ENCODE data around the gene CLEC18C.
"Not testable (repeated sequence)": the region's sequence is repeated elsewhere in the genome, so short reads cannot be mapped to it uniquely, and the experiment has no call there.

CLEC18C gene

GRCh38 chr16:70128844-70129243 lies 44.7 kb upstream of the CLEC18C start:
- H2BK5ac ChIP-seq (ENCODE audit: low read depth, low read length, poor library complexity, severe bottlenecking); H3K4me2 ChIP-seq (ENCODE audit: low read length, poor library complexity, severe bottlenecking); H3K27ac ChIP-seq (ENCODE audit: low read length, poor library complexity, severe bottlenecking); H3K9ac ChIP-seq (ENCODE audit: low read length); H4K91ac ChIP-seq (ENCODE audit: low read length); H4K8ac ChIP-seq (ENCODE audit: low read length); H3K18ac ChIP-seq (ENCODE audit: low read depth in 1 of 2, low read length in 2 of 2); H3K4me3 ChIP-seq (ENCODE audit: insufficient read depth in 1 of 2, low read depth in 1 of 2, low read length in 2 of 2); H2BK12ac ChIP-seq (ENCODE audit: low read length in 2 of 2); H2AFZ ChIP-seq (ENCODE audit: low read depth, low read length); H2BK120ac ChIP-seq (ENCODE audit: low read depth, low read length); H3K23ac ChIP-seq (ENCODE audit: low read length in 2 of 2); H3K79me1 ChIP-seq (replicated peaks; ENCODE audit: low read length, poor library complexity, severe bottlenecking); H3K4me1 ChIP-seq (ENCODE audit: control insufficient read depth, insufficient read depth, low read depth, low read length); H2BK15ac ChIP-seq (ENCODE audit: low read depth, poor library complexity, severe bottlenecking); H3K9me3 ChIP-seq (ENCODE audit: control insufficient read depth, low read length); H3K27me3 ChIP-seq (ENCODE audit: control insufficient read depth in 1 of 2, insufficient read depth in 1 of 2, low read length in 2 of 2); H3K4ac ChIP-seq (ENCODE audit: low read depth in 1 of 2, low read length in 2 of 2); H3K14ac ChIP-seq (ENCODE audit: low read length in 2 of 2); H2AK5ac ChIP-seq (ENCODE audit: low read length, severe bottlenecking); DNase-seq: not testable (repeated sequence)
- H3K36me3 ChIP-seq (ENCODE audit: control insufficient read depth in 1 of 2, insufficient read depth in 2 of 2, low read depth in 1 of 2, low read length in 2 of 2) = peaks cover 43 to 65% of the 10 kb centered on the region in 2 experiments
- 90% methylated on average over 2 of the region's 10 CpGs for WGBS

DNA sequence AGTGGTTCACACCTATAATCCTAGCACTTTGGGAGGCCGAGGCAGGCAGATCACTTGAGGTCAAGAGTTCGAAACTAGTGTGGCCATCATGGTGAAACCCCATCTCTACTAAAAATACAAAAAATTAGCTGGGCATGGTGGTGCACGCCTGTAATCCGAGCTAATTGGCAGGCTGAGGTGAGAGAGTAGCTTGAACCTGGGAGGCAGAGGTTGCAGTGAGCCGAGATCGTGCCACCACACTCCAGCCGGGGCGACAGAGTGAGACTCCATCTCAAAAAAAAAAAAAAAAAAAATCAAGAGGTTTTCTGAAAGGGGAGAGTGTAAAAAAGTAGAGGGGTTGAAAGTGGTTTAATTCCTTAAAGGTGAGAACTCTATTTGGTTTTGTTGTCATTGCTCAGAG lies 37.8 kb upstream of the CLEC18C start:
- not testable (repeated sequence) for H2AK5ac ChIP-seq (ENCODE audit: low read length, severe bottlenecking); H3K23ac ChIP-seq (ENCODE audit: low read length in 2 of 2); H3K14ac ChIP-seq (ENCODE audit: low read length in 2 of 2); H2BK15ac ChIP-seq (ENCODE audit: low read depth, poor library complexity, severe bottlenecking); H3K79me1 ChIP-seq (replicated peaks; ENCODE audit: low read length, poor library complexity, severe bottlenecking); H3K9me3 ChIP-seq (ENCODE audit: control insufficient read depth, low read length); H2BK5ac ChIP-seq (ENCODE audit: low read depth, low read length, poor library complexity, severe bottlenecking); H3K4me2 ChIP-seq (ENCODE audit: low read length, poor library complexity, severe bottlenecking); H4K8ac ChIP-seq (ENCODE audit: low read length); H3K4me1 ChIP-seq (ENCODE audit: control insufficient read depth, insufficient read depth, low read depth, low read length); H3K4ac ChIP-seq (ENCODE audit: low read depth in 1 of 2, low read length in 2 of 2); H3K27me3 ChIP-seq (ENCODE audit: control insufficient read depth in 1 of 2, insufficient read depth in 1 of 2, low read length in 2 of 2); H4K91ac ChIP-seq (ENCODE audit: low read length); H3K18ac ChIP-seq (ENCODE audit: low read depth in 1 of 2, low read length in 2 of 2); H2BK12ac ChIP-seq (ENCODE audit: low read length in 2 of 2); H3K9ac ChIP-seq (ENCODE audit: low read length); H3K27ac ChIP-seq (ENCODE audit: low read length, poor library complexity, severe bottlenecking); H2BK120ac ChIP-seq (ENCODE audit: low read depth, low read length); DNase-seq; H3K4me3 ChIP-seq (ENCODE audit: insufficient read depth in 1 of 2, low read depth in 1 of 2, low read length in 2 of 2); H2AFZ ChIP-seq (ENCODE audit: low read depth, low read length)
- peaks cover 27 to 63% of the 10 kb centered on the region in 2 experiments for H3K36me3 ChIP-seq (ENCODE audit: control insufficient read depth in 1 of 2, insufficient read depth in 2 of 2, low read depth in 1 of 2, low read length in 2 of 2)
- over 99% methylated on average over 5 of the region's 8 CpGs for WGBS

- H2AK5ac ChIP-seq (ENCODE audit: low read length, severe bottlenecking); H3K27ac ChIP-seq (ENCODE audit: low read length, poor library complexity, severe bottlenecking); H3K4ac ChIP-seq (ENCODE audit: low read depth in 1 of 2, low read length in 2 of 2); H2BK120ac ChIP-seq (ENCODE audit: low read depth, low read length); H4K8ac ChIP-seq (ENCODE audit: low read length); H4K91ac ChIP-seq (ENCODE audit: low read length); H2BK5ac ChIP-seq (ENCODE audit: low read depth, low read length, poor library complexity, severe bottlenecking); H3K79me1 ChIP-seq (replicated peaks; ENCODE audit: low read length, poor library complexity, severe bottlenecking); H3K14ac ChIP-seq (ENCODE audit: low read length in 2 of 2); H2BK15ac ChIP-seq (ENCODE audit: low read depth, poor library complexity, severe bottlenecking); H3K23ac ChIP-seq (ENCODE audit: low read length in 2 of 2); H3K4me1 ChIP-seq (ENCODE audit: control insufficient read depth, insufficient read depth, low read depth, low read length); H3K27me3 ChIP-seq (ENCODE audit: control insufficient read depth in 1 of 2, insufficient read depth in 1 of 2, low read length in 2 of 2); H3K4me2 ChIP-seq (ENCODE audit: low read length, poor library complexity, severe bottlenecking); H3K4me3 ChIP-seq (ENCODE audit: insufficient read depth in 1 of 2, low read depth in 1 of 2, low read length in 2 of 2); H3K9ac ChIP-seq (ENCODE audit: low read length); H2AFZ ChIP-seq (ENCODE audit: low read depth, low read length); DNase-seq; H3K9me3 ChIP-seq (ENCODE audit: control insufficient read depth, low read length); H3K18ac ChIP-seq (ENCODE audit: low read depth in 1 of 2, low read length in 2 of 2); H2BK12ac ChIP-seq (ENCODE audit: low read length in 2 of 2): not testable (repeated sequence)
- peaks cover 31 to 62% of the 10 kb centered on the region in 2 experiments for H3K36me3 ChIP-seq (ENCODE audit: control insufficient read depth in 1 of 2, insufficient read depth in 2 of 2, low read depth in 1 of 2, low read length in 2 of 2)
- WGBS = 100% methylated on average over 1 of the region's 2 CpGs
Observed at GRCh38 chr16:70136595-70136994, 37.0 kb upstream of the CLEC18C start.

DNA sequence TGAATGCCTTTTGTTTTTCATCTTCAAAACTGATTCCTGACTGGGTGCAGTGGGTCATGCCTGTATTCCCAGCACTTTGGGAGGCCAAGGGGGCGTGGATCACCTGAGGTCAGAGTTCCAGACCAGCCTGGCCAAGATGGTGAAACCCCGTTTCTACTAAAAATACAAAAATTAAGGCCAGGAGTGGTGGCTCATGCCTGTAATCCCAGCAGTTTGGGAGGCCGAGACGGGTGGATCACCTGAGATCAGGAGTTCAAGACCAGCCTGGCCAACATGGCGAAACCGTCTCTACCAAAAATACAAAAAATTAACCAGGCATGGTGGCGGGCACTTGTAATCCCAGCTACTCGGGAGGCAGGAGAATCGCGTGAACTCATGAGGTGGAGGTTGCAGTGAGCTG lies 30.8 kb upstream of the CLEC18C start:
- not testable (repeated sequence) for H3K79me1 ChIP-seq (replicated peaks; ENCODE audit: low read length, poor library complexity, severe bottlenecking); H2BK12ac ChIP-seq (ENCODE audit: low read length in 2 of 2); H3K14ac ChIP-seq (ENCODE audit: low read length in 2 of 2); H4K8ac ChIP-seq (ENCODE audit: low read length); H3K4me2 ChIP-seq (ENCODE audit: low read length, poor library complexity, severe bottlenecking); H3K4ac ChIP-seq (ENCODE audit: low read depth in 1 of 2, low read length in 2 of 2); H2BK15ac ChIP-seq (ENCODE audit: low read depth, poor library complexity, severe bottlenecking); H3K27me3 ChIP-seq (ENCODE audit: control insufficient read depth in 1 of 2, insufficient read depth in 1 of 2, low read length in 2 of 2); DNase-seq; H3K4me3 ChIP-seq (ENCODE audit: insufficient read depth in 1 of 2, low read depth in 1 of 2, low read length in 2 of 2); H3K18ac ChIP-seq (ENCODE audit: low read depth in 1 of 2, low read length in 2 of 2); H3K23ac ChIP-seq (ENCODE audit: low read length in 2 of 2); H3K4me1 ChIP-seq (ENCODE audit: control insufficient read depth, insufficient read depth, low read depth, low read length); H3K9ac ChIP-seq (ENCODE audit: low read length); H4K91ac ChIP-seq (ENCODE audit: low read length); H2AFZ ChIP-seq (ENCODE audit: low read depth, low read length); H2AK5ac ChIP-seq (ENCODE audit: low read length, severe bottlenecking); H2BK5ac ChIP-seq (ENCODE audit: low read depth, low read length, poor library complexity, severe bottlenecking); H2BK120ac ChIP-seq (ENCODE audit: low read depth, low read length); H3K9me3 ChIP-seq (ENCODE audit: control insufficient read depth, low read length); H3K27ac ChIP-seq (ENCODE audit: low read length, poor library complexity, severe bottlenecking)
- H3K36me3 ChIP-seq (ENCODE audit: control insufficient read depth in 1 of 2, insufficient read depth in 2 of 2, low read depth in 1 of 2, low read length in 2 of 2) = peaks cover 28 to 61% of the 10 kb centered on the region in 2 experiments
- WGBS = 95% methylated on average over 3 of the region's 10 CpGs

Data from mesenchymal stem cell (in vitro differentiated cells and primary cell).